ENCODE measurements around the gene ARHGEF6. TPM values are rescaled to one million over a fixed set of nuclear protein-coding genes. Genes with fewer than 3 reads are reported as not detected.
"Not testable (repeated sequence)": the region's sequence is repeated elsewhere in the genome, so short reads cannot be mapped to it uniquely, and the experiment has no call there.

ARHGEF6 gene
- total RNA-seq, 2 donors from 2014 or later, result 4.1 to 12.7 TPM

DNA sequence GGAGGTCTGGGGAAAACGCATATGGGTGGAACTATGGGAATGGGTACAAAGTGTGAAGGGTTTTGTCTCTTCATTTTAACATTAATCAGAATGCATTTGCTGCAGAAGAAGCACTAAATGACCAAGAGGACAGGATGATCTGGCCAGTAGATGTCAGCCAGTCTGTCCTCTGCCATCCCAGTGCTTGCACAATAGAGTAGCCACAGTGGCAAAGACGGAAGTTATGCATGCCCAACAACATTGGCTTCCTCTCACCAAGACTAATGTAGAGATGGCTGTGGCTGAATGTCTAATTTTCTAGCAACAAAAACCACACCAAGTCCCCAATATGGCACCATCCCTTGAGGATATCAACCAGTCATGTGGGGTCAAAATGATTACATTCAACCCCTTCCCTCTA is 45.0 kb upstream of the ARHGEF6 start:
- Histone ChIP-seq H3K4me3 (no peak overlapping the region), H3K27me3 (replicated peaks; ENCODE audit: insufficient read depth) (no peaks in the 10 kb centered on the region), H3K9me3 (no peaks in the 10 kb centered on the region), H3K36me3 (no peaks in the 10 kb centered on the region), H3K4me1 (replicated peaks) (no peaks in the 10 kb centered on the region), H3K27ac (no peak overlapping the region)
- 100% methylated on average over 2 of the region's 2 CpGs for WGBS
- intact Hi-C loops (cut with DNase I), result no loop called here
- DNase-seq (ENCODE audit: low spot score), result no peak
- TF ChIP-seq POLR2AphosphoS5 (IDR thresholded peaks at IDR 0.05), result no peak
- no peak for TF ChIP-seq POLR2A (IDR thresholded peaks at IDR 0.05)
- TF ChIP-seq, protein P1, sequence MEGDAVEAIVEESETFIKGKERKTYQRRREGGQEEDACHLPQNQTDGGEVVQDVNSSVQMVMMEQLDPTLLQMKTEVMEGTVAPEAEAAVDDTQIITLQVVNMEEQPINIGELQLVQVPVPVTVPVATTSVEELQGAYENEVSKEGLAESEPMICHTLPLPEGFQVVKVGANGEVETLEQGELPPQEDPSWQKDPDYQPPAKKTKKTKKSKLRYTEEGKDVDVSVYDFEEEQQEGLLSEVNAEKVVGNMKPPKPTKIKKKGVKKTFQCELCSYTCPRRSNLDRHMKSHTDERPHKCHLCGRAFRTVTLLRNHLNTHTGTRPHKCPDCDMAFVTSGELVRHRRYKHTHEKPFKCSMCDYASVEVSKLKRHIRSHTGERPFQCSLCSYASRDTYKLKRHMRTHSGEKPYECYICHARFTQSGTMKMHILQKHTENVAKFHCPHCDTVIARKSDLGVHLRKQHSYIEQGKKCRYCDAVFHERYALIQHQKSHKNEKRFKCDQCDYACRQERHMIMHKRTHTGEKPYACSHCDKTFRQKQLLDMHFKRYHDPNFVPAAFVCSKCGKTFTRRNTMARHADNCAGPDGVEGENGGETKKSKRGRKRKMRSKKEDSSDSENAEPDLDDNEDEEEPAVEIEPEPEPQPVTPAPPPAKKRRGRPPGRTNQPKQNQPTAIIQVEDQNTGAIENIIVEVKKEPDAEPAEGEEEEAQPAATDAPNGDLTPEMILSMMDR (IDR thresholded peaks at IDR 0.05), result no peak

DNA sequence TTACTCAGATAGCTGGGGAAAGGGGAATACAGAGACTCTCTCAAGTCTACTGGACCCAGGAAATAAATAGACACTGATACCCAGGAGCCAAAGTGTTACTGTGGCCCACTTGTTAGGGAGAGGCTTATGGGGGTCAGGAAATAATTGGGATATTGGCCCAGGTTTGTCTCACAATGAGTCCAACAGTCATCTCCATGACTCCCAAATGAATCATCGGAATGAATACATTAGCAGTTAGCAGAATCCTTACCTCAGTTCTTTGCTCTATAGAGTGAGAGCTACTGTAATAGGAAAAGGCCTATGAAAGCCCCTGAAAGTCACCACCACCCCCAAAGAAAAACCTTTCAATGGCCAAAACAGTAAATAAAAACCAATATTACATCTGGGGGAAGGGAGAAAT is 42.4 kb upstream of the ARHGEF6 start:
- Histone ChIP-seq H3K27ac (no peak overlapping the region), H3K36me3 (no peaks in the 10 kb centered on the region), H3K27me3 (replicated peaks; ENCODE audit: insufficient read depth) (no peaks in the 10 kb centered on the region), H3K4me3 (no peak overlapping the region), H3K9me3 (no peaks in the 10 kb centered on the region), H3K4me1 (replicated peaks) (no peaks in the 10 kb centered on the region)
- no peak for TF ChIP-seq POLR2AphosphoS5 (IDR thresholded peaks at IDR 0.05)
- TF ChIP-seq, protein P1 (IDR thresholded peaks at IDR 0.05), result no peak
- TF ChIP-seq POLR2A (IDR thresholded peaks at IDR 0.05), result no peak
- 100% methylated on average over 1 of the region's 1 CpG for WGBS
- no peak for DNase-seq (ENCODE audit: low spot score)
- intact Hi-C loops (cut with DNase I), result no loop called here

DNA sequence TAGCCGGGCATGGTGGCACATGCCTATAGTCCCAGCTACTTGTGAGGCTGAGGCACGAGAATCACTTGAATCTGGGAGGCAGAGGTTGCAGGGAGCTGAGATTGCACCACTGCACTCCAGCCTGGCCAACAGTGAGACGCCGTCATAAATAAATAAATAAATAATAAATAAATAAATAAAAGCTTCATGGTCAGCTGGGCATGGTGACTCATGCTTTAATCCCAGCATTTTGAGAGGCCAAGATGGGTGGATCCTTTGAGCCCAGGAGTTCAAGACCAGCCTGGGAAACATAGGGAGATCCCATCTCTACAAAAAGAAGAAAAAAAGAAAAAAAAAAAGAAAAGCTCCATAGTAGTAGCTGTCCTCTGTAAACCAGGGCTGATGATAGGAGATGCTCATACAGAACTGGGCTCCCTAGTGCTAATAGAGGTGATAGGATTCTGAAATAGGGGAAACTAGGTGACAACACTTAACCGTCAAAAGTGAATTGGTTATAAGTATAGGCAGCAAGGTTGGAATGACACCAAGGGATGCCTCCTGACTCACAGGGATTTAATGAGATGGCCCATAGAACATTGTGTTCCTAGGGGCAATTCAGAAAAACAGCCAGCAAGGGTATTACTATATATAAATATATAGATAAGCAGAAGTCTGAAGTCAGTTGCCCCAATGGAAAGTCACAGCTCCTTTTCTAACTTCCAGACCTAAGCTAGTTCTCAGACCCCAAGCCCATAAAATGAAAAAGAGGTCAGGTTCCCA is 41.8 kb upstream of the ARHGEF6 start:
- H3K4me3 ChIP-seq, result no peak overlapping the region
- 96% methylated on average over 5 of the region's 5 CpGs for WGBS
- H3K36me3 ChIP-seq, result no peaks in the 10 kb centered on the region
- no peak overlapping the region for H3K27ac ChIP-seq
- H3K9me3 ChIP-seq, result no peaks in the 10 kb centered on the region
- DNase-seq (ENCODE audit: low spot score), result no peak
- TF ChIP-seq POLR2A (IDR thresholded peaks at IDR 0.05) (no peak), POLR2AphosphoS5 (IDR thresholded peaks at IDR 0.05) (no peak)
- TF ChIP-seq, protein P1 (IDR thresholded peaks at IDR 0.05), result no peak
- H3K4me1 ChIP-seq (replicated peaks), result no peaks in the 10 kb centered on the region
- H3K27me3 ChIP-seq (replicated peaks; ENCODE audit: insufficient read depth), result no peaks in the 10 kb centered on the region
- intact Hi-C loops (cut with DNase I), result no loop called here

DNA sequence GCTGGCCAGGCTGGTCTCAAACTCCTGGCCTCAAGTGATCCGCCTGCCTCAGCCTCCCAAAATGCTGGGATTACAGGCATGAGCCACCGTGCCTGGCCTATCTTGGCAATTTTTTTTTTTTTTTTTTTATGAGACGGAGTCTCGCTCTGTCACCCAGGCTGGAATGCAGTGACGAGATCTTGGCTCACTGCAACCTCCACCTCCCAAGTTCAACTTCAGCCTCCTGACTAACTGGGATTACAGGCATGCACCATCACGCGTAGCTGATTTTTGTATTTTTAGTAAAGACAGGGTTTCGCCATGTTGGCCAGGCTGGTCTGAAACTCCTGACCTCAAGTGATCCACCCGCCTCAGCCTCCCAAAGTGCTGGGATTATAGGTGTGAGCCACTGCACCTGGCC is 39.0 kb upstream of the ARHGEF6 start:
- not testable (repeated sequence) for H3K36me3 ChIP-seq
- WGBS, result 92% methylated on average over 9 of the region's 9 CpGs

DNA sequence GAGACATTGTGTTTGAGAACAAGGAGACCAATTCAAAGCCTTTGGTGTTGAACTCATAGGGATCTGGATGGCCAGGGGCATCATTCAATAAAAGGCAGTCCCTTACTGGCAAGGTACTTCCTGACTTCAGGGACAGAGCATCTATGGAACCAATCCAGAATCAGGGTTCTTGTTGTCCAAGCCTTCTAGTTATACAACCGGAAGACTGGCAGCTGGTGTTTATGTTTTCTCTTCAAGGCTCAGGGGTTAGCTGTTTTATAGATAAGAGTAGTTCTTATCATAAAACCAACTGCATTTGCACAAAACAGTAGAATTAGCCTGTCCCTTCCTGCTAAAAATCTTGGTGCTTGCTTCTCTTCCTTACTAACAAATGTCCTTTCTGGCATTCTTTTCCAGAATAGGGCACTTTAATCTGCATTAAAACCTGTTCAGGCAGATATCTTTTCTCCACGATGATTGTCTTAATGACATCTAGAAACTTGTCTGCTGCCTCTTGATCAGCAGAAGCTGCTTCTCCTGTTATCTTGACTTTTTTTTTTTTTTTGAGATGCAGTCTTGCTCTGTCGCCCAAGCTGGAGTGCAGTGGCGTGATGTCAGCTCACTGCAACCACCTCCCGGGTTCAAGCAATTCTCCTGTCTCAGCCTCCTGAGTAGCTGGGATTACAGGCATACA is 38.4 kb upstream of the ARHGEF6 start:
- Histone ChIP-seq H3K4me1 (replicated peaks) (no peaks in the 10 kb centered on the region), H3K4me3 (no peak overlapping the region), H3K27me3 (replicated peaks; ENCODE audit: insufficient read depth) (no peaks in the 10 kb centered on the region), H3K9me3 (no peaks in the 10 kb centered on the region), H3K27ac (no peak overlapping the region), H3K36me3 (no peaks in the 10 kb centered on the region)
- 63% methylated on average over 5 of the region's 5 CpGs for WGBS
- no peak for DNase-seq (ENCODE audit: low spot score)
- TF ChIP-seq POLR2AphosphoS5 (IDR thresholded peaks at IDR 0.05) (no peak), POLR2A (IDR thresholded peaks at IDR 0.05) (no peak)
- TF ChIP-seq, protein P1 (IDR thresholded peaks at IDR 0.05), result no peak
- intact Hi-C loops (cut with DNase I), result no loop called here

More for the DNA sequence above, 39.0 kb upstream of the ARHGEF6 start:
- H3K4me1 ChIP-seq (replicated peaks); H3K27me3 ChIP-seq (replicated peaks; ENCODE audit: insufficient read depth); intact Hi-C loops (cut with DNase I); H3K9me3 ChIP-seq; H3K27ac ChIP-seq; DNase-seq (ENCODE audit: low spot score); H3K4me3 ChIP-seq: not testable (repeated sequence)

Data from prostate gland (tissue), 2 donors.